Endothelial cell (in vitro differentiated cells): ENCODE measurements around the gene EP400. TPM values are rescaled to one million over a fixed set of nuclear protein-coding genes. Genes with fewer than 3 reads are reported as not detected.
A peak's percentile ranks its signal among the peaks of the same experiment; 100 is the strongest.

Experiments used
- DNase-seq: peaks from one replicate; pipeline ENCODE4 v3.0.0; 2021; ENCODE audit warnings: low spot score
- H3K27ac Mint-ChIP-seq: one replicate; pipeline ENCODE4 v1.8.0; 2021; ENCODE audit warnings: mixed read lengths, inconsistent platforms; ENCODE audit not compliant: unreplicated experiment
- H3K27me3 Mint-ChIP-seq: one replicate; pipeline ENCODE4 v1.8.0; 2021; ENCODE audit warnings: mild to moderate bottlenecking, moderate library complexity, mixed read lengths, inconsistent platforms; ENCODE audit not compliant: unreplicated experiment
- H3K36me3 Mint-ChIP-seq: one replicate; pipeline ENCODE4 v1.8.0; 2021; ENCODE audit warnings: mild to moderate bottlenecking, low read depth, mixed read lengths, inconsistent platforms; ENCODE audit not compliant: unreplicated experiment
- H3K4me1 Mint-ChIP-seq: one replicate; pipeline ENCODE4 v1.8.0; 2021; ENCODE audit warnings: mild to moderate bottlenecking, mixed read lengths, inconsistent platforms; ENCODE audit not compliant: unreplicated experiment
- H3K4me3 Mint-ChIP-seq: one replicate; pipeline ENCODE4 v1.8.0; 2021; ENCODE audit warnings: mild to moderate bottlenecking, mixed read lengths, inconsistent platforms; ENCODE audit not compliant: unreplicated experiment
- H3K9me3 Mint-ChIP-seq: one replicate; pipeline ENCODE4 v1.8.0; 2021; ENCODE audit warnings: mixed read lengths, inconsistent platforms; ENCODE audit not compliant: unreplicated experiment
- CTCF ChIP-seq: fragments of 200-600 bp; sonication (generic); IDR thresholded peaks from one replicate; pipeline ENCODE4 v1.5.0; 2021; ENCODE audit warnings: antibody characterized with exemption; ENCODE audit not compliant: unreplicated experiment
- total RNA-seq: library from RNA; stranded (reverse); fragmentation: NEBNext Ultra II Directional; extraction: Animal tissue kit (Norgen Biotek cat#: 25700); gene quantifications from one replicate; pipeline ENCODE4 v1.2.1, GENCODE V29; 2021; ENCODE audit not compliant: unreplicated experiment

Gene EP400
- total RNA-seq, 1 donor from 2014 or later, result 66.2 TPM

DNA sequence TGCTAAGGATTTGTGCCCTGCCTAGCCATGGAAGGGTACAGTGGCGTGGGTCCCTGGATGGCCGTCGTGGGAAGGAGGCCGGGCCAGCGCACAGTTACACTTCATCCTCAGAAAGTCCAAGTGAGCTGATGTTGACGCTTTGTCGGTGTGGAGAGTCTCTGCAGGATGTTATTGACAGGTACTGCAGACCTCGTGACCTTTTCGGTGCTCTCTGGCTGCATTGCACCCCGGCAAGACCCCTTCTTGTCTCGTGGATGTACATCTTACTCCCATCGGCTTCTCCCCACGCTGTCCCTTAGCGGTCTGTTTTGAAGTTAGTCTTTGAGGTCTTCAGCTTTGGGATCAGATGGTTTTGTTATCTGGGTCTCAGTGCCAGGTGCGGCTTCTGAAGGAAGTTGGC, 78.4 kb downstream of the EP400 start:
- Mint-ChIP-seq H3K27ac (peak overlapping the region; percentile 22), H3K36me3 (peaks cover 60% of the 10 kb centered on the region), H3K27me3 (peaks cover 5% of the 10 kb centered on the region), H3K4me3 (no peak overlapping the region), H3K9me3 (no peaks in the 10 kb centered on the region), H3K4me1 (peaks cover 19% of the 10 kb centered on the region)
- DNase-seq, result no peak
- TF ChIP-seq CTCF, result no peak

- H3K4me3 Mint-ChIP-seq, result no peak overlapping the region
- no peaks in the 10 kb centered on the region for H3K9me3 Mint-ChIP-seq
- no peak for TF ChIP-seq CTCF
- H3K27me3 Mint-ChIP-seq, result peaks cover 4% of the 10 kb centered on the region
- DNase-seq, result no peak
- peak overlapping the region; percentile 15 for H3K27ac Mint-ChIP-seq
- H3K4me1 Mint-ChIP-seq, result peaks cover 19% of the 10 kb centered on the region
- peaks cover 68% of the 10 kb centered on the region for H3K36me3 Mint-ChIP-seq
Observed at GRCh38 chr12:132029503-132030300, 80.0 kb downstream of the EP400 start.

GRCh38 chr12:132030367-132031038, 80.8 kb downstream of the EP400 start:
- Mint-ChIP-seq H3K4me3 (peak overlapping the region; percentile 13), H3K4me1 (peaks cover 19% of the 10 kb centered on the region), H3K27me3 (peaks cover 9% of the 10 kb centered on the region), H3K36me3 (peaks cover 70% of the 10 kb centered on the region), H3K9me3 (no peaks in the 10 kb centered on the region), H3K27ac (no peak overlapping the region)
- TF ChIP-seq CTCF, result no peak
- no peak for DNase-seq

- no peak for TF ChIP-seq CTCF
- no peak overlapping the region for H3K27ac Mint-ChIP-seq
- H3K36me3 Mint-ChIP-seq, result peaks cover 74% of the 10 kb centered on the region
- H3K4me3 Mint-ChIP-seq, result no peak overlapping the region
- H3K27me3 Mint-ChIP-seq, result peaks cover 12% of the 10 kb centered on the region
- H3K9me3 Mint-ChIP-seq, result no peaks in the 10 kb centered on the region
- no peak for DNase-seq
- H3K4me1 Mint-ChIP-seq, result peaks cover 4% of the 10 kb centered on the region
Observed at GRCh38 chr12:132033627-132034026, 83.9 kb downstream of the EP400 start.
